HCT116 (cell line): ENCODE results near the gene CFAP221.

Experiments used
- CEBPB ChIP-seq: IDR thresholded peaks from 2 replicates; pipeline ENCODE4 v1.6.1; 2012; ENCODE audit warnings: low read depth
- CTCF ChIP-seq, 3 experiments: fragments of 200-600 bp in 1 of 3; sonication (generic) in 1 of 3; IDR thresholded peaks in 2 of 3; conservative IDR thresholded peaks in 1 of 3; 2 replicates each; pipeline ENCODE4 v1.5.1; 2012 to 2017; ENCODE audit warnings: low read depth in 2 of 3, low read length in 2 of 3, antibody characterized with exemption in 1 of 3, borderline replicate concordance in 1 of 3, control low read depth in 1 of 3, mild to moderate bottlenecking in 1 of 3, mixed read lengths in 1 of 3, mixed run types in 1 of 3, moderate library complexity in 1 of 3; ENCODE audit not compliant: insufficient read depth in 1 of 3
- EZH2 ChIP-seq: fragments of 200-600 bp; sonication (generic); IDR thresholded peaks from 2 replicates; pipeline ENCODE4 v1.6.1; 2017; ENCODE audit warnings: antibody characterized with exemption, mixed run types
- MAX ChIP-seq: IDR thresholded peaks from 2 replicates; pipeline ENCODE4 v1.6.1; 2012
- POLR2A ChIP-seq: IDR thresholded peaks from 2 replicates; pipeline ENCODE4 v1.7.0; 2011; ENCODE audit warnings: borderline replicate concordance; ENCODE audit not compliant: insufficient read depth, insufficient read length; ENCODE audit errors: extremely low read depth
- POLR2AphosphoS5 ChIP-seq: IDR thresholded peaks from 2 replicates; pipeline ENCODE4 v1.6.1; 2011; ENCODE audit warnings: mild to moderate bottlenecking, low read depth, low read length, moderate library complexity
- RAD21 ChIP-seq: IDR thresholded peaks from 2 replicates; pipeline ENCODE4 v1.6.1; 2012; ENCODE audit warnings: low read depth, mild to moderate bottlenecking
- REST ChIP-seq: IDR thresholded peaks from 2 replicates; pipeline ENCODE4 v1.6.1; 2012; ENCODE audit warnings: low read depth
- SP1 ChIP-seq: IDR thresholded peaks from 2 replicates; pipeline ENCODE4 v1.6.1; 2012; ENCODE audit warnings: low read depth
- SRF ChIP-seq: IDR thresholded peaks from 2 replicates; pipeline ENCODE4 v1.6.1; 2012; ENCODE audit warnings: low read depth
- ZNF274 ChIP-seq: fragments of 200-500 bp; sonication (Bioruptor generic); IDR thresholded peaks from 2 replicates; pipeline ENCODE4 v1.6.1; 2014; ENCODE audit warnings: mild to moderate bottlenecking, low read depth, low read length, inconsistent platforms

- no peak for TF ChIP-seq POLR2A
- TF ChIP-seq SRF, result no peak
- TF ChIP-seq MAX, result no peak
- TF ChIP-seq CEBPB, result no peak
- no peak for TF ChIP-seq RAD21
- no peak for TF ChIP-seq CTCF (IDR thresholded peaks at IDR 0.05 in 2 of 3, conservative IDR thresholded peaks at IDR 0.05 in 1 of 3; ENCODE audit: borderline replicate concordance in 1 of 3, insufficient read depth in 1 of 3, low read depth in 2 of 3, low read length in 2 of 3)
- TF ChIP-seq POLR2AphosphoS5, result no peak
- TF ChIP-seq ZNF274, result no peak
- no peak for TF ChIP-seq REST
- TF ChIP-seq EZH2, result no peak
- TF ChIP-seq SP1, result no peak
Measured at GRCh38 chr2:119586085-119586484, 41.8 kb downstream of the CFAP221 start.
